NCI-H748 (cell line): ENCODE data around the gene TXNDC8.
A peak's percentile ranks its signal among the peaks of the same experiment; 100 is the strongest.
"Not testable (repeated sequence)": the region's sequence is repeated elsewhere in the genome, so short reads cannot be mapped to it uniquely, and the experiment has no call there.

ENCODE experiments used
- DNase-seq: peaks from one replicate; lab custom pipeline; 2025; ENCODE audit not compliant: unreplicated experiment; lab: John Stamatoyannopoulos, UW

Gene TXNDC8

DNA sequence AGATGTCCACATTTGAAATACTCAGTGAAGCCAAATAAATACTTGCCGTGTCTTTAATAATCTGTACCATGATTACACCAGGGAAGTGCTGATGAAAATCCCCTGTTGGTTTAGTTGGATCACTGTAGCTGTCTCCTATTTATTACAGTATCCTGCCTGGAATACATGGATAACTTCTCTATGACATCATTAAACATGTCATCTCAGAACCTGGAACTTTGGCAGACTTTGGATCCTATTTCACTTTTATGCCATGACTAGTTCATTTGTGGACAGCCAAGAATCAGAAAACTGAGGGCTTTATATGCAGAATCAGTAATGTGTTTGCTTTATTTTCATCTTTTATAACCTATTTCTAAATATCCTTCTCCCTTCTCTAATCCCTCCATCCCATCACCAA is at the start of gene TXNDC8:
TSS of gene TXNDC8 (minus strand) at position 137 of the 400 bp plus-strand sequence.
- DNase-seq, result no peak

DNA sequence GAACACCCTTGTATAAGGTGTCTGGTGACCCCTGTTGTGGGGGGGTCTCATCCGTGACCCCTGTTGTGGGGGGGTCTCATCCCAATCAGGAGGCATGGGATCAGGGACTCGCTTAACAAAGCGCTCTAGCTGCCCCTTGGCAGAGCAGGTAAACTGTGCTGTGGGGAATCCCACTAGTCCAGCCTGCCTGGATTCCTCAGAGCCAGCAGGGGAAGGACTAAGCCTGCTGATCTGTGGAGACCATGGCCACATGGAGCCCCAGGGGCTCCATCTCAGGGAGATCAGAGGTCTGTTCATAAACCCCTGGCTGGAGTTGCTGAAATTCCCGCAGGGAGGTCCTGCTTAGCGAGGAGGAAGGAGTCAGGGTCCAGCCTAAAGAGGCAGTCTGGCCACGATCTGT is 45.8 kb upstream of the TXNDC8 start:
- no peak for DNase-seq

DNA sequence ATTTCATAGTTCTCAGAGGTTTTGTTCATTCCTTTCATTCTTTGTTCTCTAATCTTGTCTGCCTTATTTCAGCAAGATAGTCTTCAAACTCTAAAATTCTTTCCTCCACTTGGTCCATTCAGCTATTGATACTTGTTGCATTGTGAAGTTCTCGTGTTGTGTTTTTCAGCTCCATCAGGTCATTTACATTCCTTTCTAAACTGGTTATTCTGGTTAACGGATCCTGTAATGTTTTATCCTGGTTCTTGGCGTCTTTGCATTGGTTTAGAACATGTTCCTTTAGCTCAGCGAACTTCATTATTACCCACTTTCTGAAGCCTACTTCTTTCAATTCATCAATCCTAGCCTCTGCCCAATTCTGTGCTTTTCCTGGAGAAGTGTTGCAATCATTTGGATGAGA is 45.1 kb upstream of the TXNDC8 start:
- DNase-seq, result no peak

DNA sequence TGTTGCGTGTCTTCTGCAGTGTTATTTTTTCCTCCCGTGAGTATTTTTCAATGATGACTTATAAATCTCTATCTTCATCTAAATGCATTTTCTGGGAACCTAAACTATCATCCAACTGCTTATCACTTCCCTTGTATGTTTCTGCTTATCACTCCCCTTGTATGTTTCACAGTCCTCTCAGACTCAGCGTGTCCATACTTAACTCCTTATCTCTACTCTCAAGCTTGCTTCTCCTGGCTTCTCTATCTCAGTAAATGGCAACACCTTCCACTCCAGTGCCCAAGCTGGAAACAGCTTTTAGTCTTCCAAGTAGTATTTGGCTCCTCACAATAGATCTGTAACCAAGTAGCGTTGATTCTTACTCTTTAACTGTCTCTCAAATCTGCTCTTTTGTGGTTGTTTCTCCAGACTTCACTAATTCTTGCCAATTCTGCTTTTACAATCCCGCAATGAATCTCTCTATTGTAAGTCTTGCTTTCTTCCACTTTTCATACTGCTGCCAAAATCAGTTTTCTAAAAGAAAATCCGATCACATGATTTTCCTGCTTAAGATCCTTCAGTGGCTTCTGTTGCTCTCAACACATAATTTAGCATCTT is 33.8 kb upstream of the TXNDC8 start:
- no peak for DNase-seq

DNA sequence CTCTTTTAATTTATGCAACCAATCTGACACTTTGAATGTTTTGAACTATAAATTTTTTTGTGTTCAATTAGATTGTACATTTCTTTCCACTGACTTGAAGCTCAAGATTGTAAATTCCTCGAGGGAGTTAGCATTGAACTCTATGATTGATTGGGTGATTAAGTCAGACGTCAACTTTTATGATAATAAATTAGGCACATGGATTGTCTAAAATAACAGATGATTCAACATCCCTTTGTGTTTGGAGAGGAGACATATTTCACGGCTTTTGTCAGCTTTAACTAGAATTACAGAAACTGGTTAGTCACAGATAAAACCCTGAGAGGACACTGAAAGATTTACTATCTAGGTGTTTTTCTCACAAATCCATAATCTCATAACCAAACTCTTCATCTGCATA is 32.7 kb upstream of the TXNDC8 start:
- no peak for DNase-seq

DNA sequence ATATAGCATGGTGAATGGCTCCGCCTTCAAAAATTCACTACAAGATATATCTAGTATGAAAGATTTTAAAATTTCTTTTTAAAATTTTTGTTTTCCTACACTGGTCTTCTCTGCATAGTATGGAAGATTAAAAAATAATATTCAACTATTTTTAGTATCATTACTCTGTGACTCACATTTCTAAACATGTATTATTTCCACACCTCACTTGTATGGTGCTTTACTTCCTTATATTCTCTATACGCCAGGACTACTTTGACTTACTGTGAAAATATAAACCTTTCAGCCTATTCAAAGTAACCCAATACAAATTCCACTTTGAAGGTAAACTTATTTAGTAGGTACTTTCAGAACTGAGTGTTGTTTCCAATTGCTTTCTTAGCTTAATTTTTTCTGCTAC is 26.8 kb upstream of the TXNDC8 start:
- no peak for DNase-seq

DNA sequence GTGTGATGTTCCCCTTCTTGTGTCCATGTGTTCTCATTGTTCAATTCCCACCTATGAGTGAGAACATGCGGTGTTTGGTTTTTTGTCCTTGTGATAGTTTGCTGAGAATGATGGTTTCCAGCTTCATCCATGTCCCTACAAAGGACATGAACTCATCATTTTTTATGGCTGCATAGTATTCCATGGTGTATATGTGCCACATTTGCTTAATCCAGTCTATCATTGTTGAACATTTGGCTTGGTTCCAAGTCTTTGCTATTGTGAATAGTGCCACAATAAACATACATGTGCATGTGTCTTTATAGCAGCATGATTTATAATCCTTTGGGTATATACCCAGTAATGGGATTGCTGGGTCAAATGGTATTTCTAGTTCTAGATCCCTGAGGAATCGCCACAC is 21.3 kb upstream of the TXNDC8 start:
- DNase-seq, result not testable (repeated sequence)

DNA sequence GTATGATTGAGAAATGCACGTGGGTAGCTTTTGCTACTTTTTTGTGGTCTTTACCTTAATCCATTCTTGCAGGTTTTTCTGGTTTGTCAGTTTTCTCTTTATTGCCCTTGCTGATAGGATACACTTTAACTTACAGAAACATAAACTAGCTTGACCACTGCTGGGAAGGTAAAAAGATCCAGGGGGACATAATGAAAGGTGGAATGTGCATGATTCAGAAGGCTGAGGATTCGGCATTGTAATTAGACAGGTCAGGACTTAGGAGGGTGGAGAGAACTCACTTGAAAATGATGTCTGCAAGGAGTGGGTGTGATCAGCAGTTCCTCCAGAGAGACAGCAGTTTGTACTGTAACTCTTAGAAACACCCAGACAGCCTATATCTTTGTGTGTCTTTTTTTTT is 19.8 kb upstream of the TXNDC8 start:
- DNase-seq, result no peak

DNA sequence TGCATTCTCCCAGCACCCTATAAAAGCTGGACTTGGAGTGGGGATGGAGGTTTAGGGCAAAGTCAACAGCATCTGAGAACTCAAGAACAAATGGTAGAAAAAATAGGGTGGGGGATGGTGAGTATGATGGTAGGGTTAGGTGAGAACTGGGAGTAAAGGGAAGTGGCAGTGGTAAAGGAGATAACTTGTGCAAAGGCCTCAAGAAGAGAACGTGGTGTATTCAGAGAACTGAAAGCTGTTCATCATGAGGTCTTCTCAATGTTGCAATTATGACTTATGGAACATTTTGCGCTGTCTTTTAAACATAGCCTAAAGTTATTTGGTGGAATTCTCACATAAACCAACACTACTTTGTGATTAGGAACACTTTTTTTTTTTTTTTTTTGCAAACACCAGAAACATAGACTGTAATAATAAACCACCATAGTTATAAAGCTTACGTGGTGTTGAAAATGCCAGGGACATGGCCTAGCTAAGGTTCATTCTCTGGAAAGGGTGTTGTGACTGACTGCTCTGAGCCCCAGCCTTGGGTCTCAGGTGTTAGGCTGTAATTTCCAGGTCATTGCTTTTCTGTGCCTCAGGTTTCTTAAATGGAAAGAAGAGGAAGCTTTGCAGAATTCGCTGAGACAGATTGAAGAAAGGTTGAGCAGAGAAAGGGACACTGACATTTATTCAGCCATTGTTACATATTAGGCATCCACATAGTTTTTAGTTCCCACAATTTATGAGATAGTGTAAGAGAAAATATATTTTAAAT is 19.2 kb upstream of the TXNDC8 start:
- no peak for DNase-seq

DNA sequence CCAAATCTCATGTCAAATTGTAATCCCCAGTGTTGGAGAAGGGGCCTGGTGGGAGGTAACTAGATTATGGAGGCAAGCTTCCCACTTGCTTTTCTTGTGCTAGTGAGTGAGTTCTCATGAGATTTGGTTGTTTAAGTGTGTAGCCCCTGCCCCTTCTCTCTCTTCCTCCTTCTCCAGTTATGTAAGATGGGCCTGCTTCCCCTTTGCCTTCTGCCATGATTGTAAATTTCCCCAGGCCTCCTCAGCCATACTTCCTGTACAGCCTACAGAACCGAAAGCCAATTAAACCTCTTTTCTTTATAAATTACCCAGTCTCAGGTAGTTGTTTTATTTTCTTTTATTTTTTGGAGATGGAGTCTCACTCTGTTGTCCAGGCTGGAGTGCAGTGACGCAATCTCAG is 18.2 kb upstream of the TXNDC8 start:
- no peak for DNase-seq

DNA sequence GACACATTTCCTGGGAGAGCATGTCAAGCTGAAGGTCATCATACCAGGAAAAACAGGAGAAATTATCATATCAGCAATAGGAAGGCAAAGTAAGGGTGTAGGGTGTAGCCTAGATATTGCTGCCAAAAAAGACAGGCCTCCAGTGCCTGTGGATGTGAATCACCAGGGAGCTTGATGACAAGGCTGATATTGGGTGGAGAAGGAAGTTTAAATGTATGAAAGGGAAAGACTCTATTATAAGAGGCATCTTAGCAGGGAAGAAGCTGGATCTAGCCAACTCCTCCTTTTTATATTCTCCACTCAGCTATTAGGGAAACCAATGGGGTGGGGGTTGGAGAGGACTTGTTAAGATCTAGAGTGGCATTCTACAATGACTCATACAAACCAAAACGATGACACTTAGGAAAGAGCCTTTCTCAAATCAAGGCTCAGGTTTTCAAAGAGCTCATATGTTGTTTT is 13.4 kb upstream of the TXNDC8 start:
- no peak for DNase-seq

DNA sequence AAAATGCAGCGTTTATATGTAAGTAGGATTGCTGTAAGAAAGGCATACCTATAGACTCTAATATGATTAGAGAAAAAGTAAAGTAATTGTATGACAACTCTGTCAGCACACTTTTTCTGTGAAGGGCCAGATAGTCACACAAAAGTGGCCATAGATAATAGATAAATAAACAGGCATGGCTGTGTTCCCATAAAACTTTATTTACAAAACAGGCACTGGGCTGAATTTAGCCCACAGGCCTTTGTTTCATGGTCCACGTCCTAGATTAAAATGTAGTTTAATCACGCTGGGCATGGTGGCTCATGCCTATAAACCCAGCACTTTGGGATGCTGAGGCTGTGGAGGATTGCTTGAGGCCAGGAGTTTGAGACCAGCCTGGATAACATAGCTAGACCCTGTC is 8.7 kb upstream of the TXNDC8 start:
- no peak for DNase-seq

DNA sequence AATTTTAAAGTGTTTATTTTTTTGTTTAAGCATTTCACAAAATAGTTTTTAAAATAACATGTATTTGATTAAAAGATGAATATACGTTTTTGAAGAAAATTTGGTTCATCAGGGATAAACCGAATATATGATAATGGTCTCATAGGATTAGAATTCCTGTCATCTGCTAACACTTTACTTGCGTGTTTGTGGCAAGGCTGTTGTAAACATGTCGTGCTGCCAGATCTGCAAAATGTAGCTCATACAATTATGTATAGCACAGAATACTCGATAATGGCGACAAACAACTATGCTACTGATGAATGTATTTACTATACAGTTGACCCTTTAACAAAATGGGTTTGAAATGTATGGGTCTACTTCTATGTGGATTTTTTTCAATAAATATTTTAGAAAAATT is 7.2 kb upstream of the TXNDC8 start:
- no peak for DNase-seq

DNA sequence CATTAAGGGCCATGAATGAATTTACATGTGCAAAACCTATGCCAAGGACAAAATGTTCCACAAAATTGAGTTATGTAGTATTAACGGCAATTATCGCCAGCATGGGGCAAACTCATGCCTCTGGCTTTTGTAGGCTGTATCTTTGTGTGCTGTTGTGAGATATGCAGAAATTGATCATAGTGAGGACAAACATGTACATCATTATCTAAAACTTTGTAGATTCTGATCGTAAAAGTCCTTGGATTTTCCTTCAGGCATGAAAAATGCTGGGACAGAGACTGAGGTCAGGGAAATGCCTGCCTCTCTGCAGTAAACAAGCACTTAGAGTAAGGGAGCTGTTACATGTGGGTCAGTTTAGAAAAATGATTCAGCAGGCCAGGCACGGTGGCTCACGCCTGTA is 5.9 kb upstream of the TXNDC8 start:
- DNase-seq, result no peak

DNA sequence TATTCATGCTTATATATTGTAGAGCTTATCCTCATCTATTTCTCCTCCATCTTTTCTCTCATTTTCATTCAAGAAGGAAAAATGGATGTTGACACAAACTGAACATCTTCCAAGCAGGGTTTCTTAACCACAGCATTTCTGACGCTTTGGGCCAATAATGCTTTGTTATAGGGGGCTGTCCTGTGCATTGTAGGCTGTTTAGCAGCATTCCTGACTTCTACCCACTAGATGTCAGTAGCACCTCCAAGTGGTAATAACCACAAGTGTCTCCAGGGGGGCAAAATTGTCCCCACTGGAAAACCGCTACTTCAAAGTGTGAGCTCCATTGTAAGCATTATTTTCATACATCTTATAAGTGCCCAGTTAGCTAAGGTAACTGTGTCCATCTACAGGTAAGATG is 2.6 kb upstream of the TXNDC8 start:
- DNase-seq, result peak; percentile 38

DNA sequence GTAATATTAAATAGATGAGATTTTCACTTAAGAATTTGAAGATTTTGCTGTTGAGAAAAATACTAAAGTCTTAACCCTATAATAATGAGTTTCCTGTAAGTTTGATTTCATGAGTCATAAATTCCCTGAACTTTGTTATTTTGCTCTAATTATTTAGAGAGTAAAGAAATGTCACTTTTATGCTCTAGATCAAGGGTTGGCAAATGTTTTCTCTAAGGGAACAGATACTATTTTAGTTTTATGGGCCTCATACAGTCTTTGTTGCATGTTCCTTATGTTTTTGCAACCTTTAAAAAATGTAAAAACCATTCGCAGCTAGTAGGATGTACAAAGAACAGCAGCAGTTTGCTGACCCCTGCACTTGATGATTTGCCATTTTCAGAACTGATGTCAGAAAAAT is 480 bp upstream of the TXNDC8 start:
- no peak for DNase-seq

DNA sequence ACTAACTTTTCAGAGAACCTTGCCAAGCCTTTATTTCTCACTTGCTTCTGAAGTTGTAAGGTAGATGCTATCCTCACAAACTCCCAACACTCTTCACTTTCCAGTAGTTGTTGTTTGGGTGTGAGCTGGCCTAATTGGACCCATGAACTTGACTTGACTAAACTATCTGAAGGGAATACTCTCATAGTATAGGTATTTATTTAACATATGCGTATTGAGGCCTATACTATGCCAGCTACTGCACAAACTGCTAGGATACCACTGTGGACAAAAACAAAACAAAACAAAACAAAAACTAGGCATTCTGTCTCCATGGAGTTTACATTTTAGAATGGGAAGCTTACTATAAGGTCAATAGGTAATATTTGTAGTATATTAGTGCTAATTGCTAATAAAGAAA is 1.3 kb downstream of the TXNDC8 start:
- DNase-seq, result no peak

DNA sequence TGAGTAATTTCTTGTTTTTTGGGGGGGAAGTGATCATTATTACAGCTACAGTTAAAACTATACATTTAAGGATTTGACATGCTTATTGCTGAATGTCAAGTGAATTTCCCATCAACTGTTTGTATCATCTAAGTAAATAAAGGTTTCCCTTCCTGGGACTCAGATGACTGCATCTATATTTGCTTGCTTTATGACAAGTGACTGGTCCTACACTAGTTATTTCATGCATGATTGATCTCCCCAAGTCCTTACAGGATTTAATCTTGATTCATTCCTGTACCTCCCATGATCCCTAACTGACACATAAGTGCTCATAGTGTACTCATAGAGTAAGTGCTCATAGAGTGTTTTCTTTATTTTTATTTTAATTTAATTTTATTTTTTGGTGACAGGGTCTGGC is 2.8 kb downstream of the TXNDC8 start:
- DNase-seq, result peak; percentile 7

DNA sequence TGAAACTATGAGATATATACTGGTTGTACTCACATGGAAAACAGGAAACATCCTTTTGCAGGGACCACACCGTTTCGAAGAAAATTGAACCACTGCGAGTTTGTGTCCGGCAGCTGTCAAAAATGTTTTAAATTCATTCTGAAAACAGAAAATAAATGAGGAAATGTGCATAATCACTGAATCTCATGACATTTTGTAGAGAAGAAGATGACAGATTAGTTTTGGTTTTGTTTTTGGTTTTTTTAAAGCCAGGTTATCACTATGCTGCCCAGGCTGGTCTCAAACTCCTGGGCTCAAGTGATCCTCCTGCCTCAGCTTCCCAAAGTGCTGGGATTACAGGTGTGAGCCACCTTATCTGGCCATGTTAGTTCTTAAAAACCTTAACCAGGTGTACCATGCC is 3.5 kb downstream of the TXNDC8 start:
- DNase-seq, result no peak

DNA sequence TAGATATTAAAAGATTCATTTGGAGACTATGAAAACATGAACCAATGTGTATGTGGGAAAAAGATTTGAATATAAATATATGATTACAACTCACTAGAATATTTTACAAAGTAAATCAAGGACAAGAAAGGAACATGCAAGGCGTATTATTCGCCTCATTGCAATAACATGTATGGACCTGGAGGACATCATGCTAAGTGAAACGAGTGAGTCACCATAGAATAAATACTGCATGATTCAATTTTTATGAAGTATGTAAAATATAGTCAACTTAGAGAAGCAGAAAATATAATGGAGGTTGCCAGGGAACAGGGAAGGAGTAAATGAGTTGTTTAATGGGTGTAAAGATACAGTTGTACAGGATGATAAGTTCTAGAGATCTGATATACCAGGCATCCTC is 4.9 kb downstream of the TXNDC8 start:
- no peak for DNase-seq

DNA sequence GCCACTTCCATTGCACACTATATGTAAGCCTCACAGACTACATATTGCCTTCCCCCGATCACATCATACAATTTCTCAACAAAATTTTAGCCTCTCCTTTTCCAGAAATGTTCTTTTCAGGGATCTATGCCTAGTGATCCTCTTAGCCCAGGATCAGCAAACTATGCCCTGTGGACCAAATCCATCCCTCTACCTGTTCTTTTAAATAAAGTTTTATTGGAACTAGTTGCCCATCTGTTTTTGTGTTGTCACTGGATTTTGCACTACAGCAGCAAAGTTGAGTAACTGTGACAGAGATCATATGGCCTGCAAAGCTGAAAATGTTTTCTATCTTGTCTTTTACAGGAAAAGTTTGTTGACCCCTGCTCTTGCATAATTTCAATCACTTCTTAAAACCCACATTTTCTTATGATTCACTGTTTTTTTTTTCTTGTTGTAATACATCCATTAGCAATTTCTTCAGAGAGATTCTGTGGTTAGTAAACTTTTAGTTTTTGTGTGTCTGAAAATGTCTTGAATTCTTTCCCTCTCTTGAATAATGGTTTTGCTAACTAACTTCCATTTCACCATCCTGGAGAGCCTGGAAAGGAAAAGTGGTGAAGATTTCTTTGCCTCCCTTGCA is 7.1 kb downstream of the TXNDC8 start:
- no peak for DNase-seq

DNA sequence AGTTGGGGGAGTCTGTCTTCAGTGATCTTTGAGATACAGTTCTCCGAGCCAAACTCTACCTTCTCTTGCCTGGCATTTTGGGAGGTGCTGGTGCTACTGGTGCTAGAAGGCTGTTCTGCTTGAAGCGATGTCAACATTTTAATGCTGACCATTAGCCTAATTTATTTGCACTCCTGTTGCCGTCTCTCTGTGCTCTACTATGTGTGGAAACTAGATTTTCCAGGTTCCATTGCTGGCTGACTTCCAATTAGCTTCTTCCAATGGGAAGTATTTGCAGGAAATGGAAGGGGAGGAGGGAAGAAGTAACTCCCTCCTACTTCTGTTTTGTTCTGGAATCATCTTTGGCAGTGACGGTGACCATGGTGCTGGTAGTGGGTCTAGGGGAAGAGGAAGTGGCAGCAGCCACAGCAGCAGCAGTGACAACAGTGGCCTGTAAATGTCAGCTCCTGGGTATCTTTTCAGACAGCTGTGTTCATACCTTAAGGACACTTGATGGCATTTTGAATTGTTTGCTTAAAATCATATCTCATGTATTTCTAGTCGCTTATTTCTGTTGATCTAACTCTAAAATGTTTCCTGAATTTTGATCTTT is 7.9 kb downstream of the TXNDC8 start:
- peak; percentile 56 for DNase-seq
